ENCODE measurements around the gene CLCN7.

CLCN7 gene

GRCh38 chr16:1437606-1438005, 37.2 kb downstream of the CLCN7 start:
- H3K9me3 ChIP-seq (ENCODE audit: control insufficient read depth, low read length) = no peaks in the 10 kb centered on the region
- no peaks in the 10 kb centered on the region for H3K27me3 ChIP-seq (ENCODE audit: control insufficient read depth, insufficient read depth, low read length, poor library complexity, severe bottlenecking)
- no peak overlapping the region for H3K4me3 ChIP-seq (ENCODE audit: insufficient read depth, low read depth, low read length)
- 89 to 91% methylated on average over 22 of the region's 22 CpGs for whole genome bisulfite sequencing, 2 experiments
- H3K36me3 ChIP-seq (ENCODE audit: control insufficient read depth, insufficient read depth, low read length) = no peaks in the 10 kb centered on the region
- H3K27ac ChIP-seq (ENCODE audit: insufficient read depth, low read depth, low read length, poor library complexity, severe bottlenecking) = no peak overlapping the region
- H3K4me1 ChIP-seq (ENCODE audit: control insufficient read depth, insufficient read depth, low read length) = no peaks in the 10 kb centered on the region

GRCh38 chr16:1436731-1437355, 38.0 kb downstream of the CLCN7 start:
- H3K4me3 ChIP-seq (ENCODE audit: insufficient read depth, low read depth, low read length) = no peak overlapping the region
- no peaks in the 10 kb centered on the region for H3K36me3 ChIP-seq (ENCODE audit: control insufficient read depth, insufficient read depth, low read length)
- WGBS, 2 experiments = 90 to 91% methylated on average over 47 of the region's 47 CpGs
- no peaks in the 10 kb centered on the region for H3K9me3 ChIP-seq (ENCODE audit: control insufficient read depth, low read length)
- H3K4me1 ChIP-seq (ENCODE audit: control insufficient read depth, insufficient read depth, low read length) = no peaks in the 10 kb centered on the region
- H3K27ac ChIP-seq (ENCODE audit: insufficient read depth, low read depth, low read length, poor library complexity, severe bottlenecking) = no peak overlapping the region
- no peaks in the 10 kb centered on the region for H3K27me3 ChIP-seq (ENCODE audit: control insufficient read depth, insufficient read depth, low read length, poor library complexity, severe bottlenecking)

DNA sequence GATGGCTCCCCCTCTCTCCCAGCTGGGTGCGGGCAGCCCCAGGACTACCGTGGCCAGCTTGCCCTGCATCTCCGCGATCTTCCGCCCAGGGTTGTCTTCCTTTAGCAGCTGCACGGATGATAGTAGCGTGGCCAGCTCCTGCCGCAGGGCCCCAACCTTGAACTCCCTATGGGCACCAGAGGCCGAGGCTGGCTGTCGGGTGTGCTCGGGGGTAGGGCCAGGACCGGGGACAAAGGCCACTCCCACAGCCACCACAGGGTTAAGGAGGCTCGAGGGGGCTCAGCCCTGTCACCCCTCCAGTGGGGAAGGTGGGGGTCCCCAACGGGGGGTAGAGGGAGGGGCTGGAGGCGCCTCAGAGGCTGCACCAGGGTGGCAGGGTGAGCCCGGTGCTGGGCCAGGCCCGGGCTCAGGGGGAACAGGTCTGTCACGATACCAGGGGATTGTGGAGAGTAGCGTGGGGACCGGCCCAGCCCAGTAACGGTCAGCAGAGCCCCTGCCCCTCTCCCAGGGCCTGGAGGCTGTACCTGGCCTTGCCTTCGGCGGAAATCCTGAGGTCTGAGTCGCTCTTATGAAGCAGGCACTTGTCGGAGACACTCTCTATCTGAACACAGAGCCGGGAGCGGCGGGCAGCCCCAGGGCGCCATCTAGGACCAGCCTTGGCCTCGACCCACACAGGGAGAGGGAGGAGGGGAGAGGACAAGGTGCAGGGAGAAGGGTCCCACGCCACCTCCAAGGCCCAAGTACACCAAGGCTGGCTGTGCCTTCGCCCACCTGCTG, 38.7 kb downstream of the CLCN7 start:
- WGBS, 2 experiments = 83 to 86% methylated on average over 32 of the region's 32 CpGs
- Histone ChIP-seq H3K9me3 (ENCODE audit: control insufficient read depth, low read length) (no peaks in the 10 kb centered on the region), H3K36me3 (ENCODE audit: control insufficient read depth, insufficient read depth, low read length) (no peaks in the 10 kb centered on the region), H3K4me1 (ENCODE audit: control insufficient read depth, insufficient read depth, low read length) (peaks cover 1% of the 10 kb centered on the region), H3K27me3 (ENCODE audit: control insufficient read depth, insufficient read depth, low read length, poor library complexity, severe bottlenecking) (no peaks in the 10 kb centered on the region), H3K4me3 (ENCODE audit: insufficient read depth, low read depth, low read length) (no peak overlapping the region), H3K27ac (ENCODE audit: insufficient read depth, low read depth, low read length, poor library complexity, severe bottlenecking) (no peak overlapping the region)

DNA sequence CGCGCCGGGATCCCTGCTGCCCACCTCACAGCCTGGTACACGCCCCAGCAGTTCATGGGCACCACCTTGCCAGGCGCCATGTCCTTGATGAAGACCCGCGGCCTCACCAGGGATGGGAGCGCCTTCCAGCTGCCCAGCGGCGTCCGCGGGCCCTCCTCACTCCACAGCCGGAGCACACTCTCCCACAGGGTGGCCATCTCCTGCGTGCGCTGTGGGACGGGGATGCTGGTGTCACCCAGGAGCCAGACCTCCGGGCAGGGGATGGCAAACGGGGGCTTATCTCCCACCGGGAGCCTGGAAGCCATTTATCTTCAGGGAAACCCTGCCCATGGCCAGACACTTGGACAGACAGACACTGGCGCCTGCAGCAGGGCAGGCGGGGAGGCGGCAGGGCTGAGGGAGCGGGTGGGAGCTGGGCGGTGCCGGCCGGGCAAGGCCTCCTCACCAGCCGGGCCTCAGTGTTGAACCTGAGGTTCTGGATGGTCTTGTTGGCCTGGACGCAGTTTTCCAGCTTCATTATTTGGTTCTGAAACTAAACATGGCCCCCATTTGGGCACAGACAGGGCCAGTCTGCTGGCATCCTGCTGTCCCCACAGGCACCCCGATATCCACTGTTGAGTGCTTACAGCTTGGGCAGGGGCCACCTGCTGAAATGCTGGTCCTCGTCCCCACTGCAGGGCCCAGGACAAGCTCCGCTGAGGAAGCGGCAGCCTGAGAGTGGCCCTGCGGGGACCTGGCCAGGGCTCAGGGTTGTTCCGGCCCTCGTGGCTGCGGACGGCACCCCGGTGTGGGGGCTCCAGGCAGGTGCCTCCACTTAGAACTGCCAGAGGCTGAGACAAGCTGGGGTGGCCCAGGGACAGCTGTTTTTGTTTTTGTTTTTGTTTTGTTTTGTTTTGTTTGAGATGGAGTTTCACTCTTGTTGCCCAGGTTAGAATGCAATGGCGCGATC, 39.9 kb downstream of the CLCN7 start:
- Histone ChIP-seq H3K4me1 (ENCODE audit: control insufficient read depth, insufficient read depth, low read length) (peaks cover 13% of the 10 kb centered on the region), H3K4me3 (ENCODE audit: insufficient read depth, low read depth, low read length) (no peak overlapping the region), H3K27ac (ENCODE audit: insufficient read depth, low read depth, low read length, poor library complexity, severe bottlenecking) (no peak overlapping the region), H3K9me3 (ENCODE audit: control insufficient read depth, low read length) (no peaks in the 10 kb centered on the region), H3K27me3 (ENCODE audit: control insufficient read depth, insufficient read depth, low read length, poor library complexity, severe bottlenecking) (no peaks in the 10 kb centered on the region), H3K36me3 (ENCODE audit: control insufficient read depth, insufficient read depth, low read length) (no peaks in the 10 kb centered on the region)
- WGBS, 2 experiments = 94% methylated on average over 40 of the region's 40 CpGs

DNA sequence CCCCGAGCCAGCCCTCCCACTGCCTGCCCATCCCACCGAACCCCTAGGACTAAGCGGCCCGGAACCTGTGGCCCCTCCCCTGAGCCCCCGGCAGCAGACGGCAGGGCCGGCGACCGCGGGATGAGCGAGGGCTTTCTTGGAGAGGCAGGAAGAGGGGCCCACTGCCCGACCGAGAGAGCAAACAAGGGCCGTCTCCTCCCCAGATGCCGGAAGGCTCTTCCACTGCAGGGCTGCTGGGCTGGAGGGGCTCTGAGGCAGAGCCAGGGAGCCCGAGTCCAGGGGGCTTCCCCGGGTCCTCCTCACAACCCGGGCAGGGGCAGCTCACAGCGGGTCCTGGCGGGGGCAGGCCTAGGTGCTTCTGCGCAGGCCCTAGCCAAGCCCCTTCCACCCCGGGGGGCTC, 41.1 kb downstream of the CLCN7 start:
- Histone ChIP-seq H3K4me3 (ENCODE audit: insufficient read depth, low read depth, low read length) (no peak overlapping the region), H3K36me3 (ENCODE audit: control insufficient read depth, insufficient read depth, low read length) (no peaks in the 10 kb centered on the region), H3K9me3 (ENCODE audit: control insufficient read depth, low read length) (no peaks in the 10 kb centered on the region), H3K27me3 (ENCODE audit: control insufficient read depth, insufficient read depth, low read length, poor library complexity, severe bottlenecking) (no peaks in the 10 kb centered on the region), H3K27ac (ENCODE audit: insufficient read depth, low read depth, low read length, poor library complexity, severe bottlenecking) (no peak overlapping the region), H3K4me1 (ENCODE audit: control insufficient read depth, insufficient read depth, low read length) (peaks cover 16% of the 10 kb centered on the region)
- 86 to 89% methylated on average over 22 of the region's 22 CpGs for WGBS, 2 experiments

- Histone ChIP-seq H3K4me3 (ENCODE audit: insufficient read depth, low read depth, low read length) (no peak overlapping the region), H3K4me1 (ENCODE audit: control insufficient read depth, insufficient read depth, low read length) (peaks cover 16% of the 10 kb centered on the region), H3K9me3 (ENCODE audit: control insufficient read depth, low read length) (no peaks in the 10 kb centered on the region), H3K36me3 (ENCODE audit: control insufficient read depth, insufficient read depth, low read length) (no peaks in the 10 kb centered on the region), H3K27ac (ENCODE audit: insufficient read depth, low read depth, low read length, poor library complexity, severe bottlenecking) (no peak overlapping the region), H3K27me3 (ENCODE audit: control insufficient read depth, insufficient read depth, low read length, poor library complexity, severe bottlenecking) (no peaks in the 10 kb centered on the region)
- 92 to 94% methylated on average over 14 of the region's 14 CpGs for WGBS, 2 experiments
Measured at GRCh38 chr16:1433263-1433560, 41.6 kb downstream of the CLCN7 start.

DNA sequence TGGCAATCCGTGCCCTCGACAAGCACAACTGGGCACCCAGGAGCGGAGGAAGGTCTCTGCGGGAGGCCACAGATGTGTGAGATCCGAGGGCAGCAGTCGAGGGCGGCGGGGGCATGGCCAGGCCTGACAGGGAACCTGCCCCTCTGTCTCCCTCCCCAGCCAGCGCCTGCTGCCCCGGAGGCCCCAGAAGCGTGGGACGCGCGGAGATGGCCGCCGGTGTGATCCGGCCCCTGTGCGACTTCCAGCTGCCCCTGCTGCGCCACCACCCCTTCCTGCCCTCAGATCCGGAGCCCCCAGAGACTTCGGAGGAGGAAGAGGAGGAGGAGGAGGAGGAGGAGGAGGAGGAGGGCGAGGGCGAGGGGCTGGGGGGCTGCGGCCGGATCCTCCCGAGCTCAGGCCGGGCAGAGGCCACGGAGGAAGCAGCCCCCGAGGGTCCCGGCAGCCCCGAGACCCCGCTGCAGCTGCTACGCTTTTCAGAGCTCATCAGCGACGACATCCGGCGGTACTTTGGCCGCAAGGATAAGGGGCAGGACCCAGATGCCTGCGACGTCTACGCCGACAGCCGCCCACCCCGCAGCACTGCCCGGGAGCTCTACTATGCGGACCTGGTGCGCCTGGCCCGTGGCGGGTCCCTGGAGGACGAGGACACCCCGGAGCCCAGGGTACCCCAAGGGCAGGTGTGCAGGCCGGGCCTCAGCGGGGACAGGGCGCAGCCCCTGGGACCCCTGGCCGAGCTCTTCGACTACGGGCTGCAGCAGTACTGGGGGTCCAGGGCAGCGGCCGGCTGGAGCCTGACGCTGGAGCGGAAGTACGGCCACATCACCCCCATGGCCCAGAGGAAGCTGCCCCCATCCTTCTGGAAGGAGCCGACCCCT, 42.2 kb downstream of the CLCN7 start:
- H3K9me3 ChIP-seq (ENCODE audit: control insufficient read depth, low read length) = no peaks in the 10 kb centered on the region
- no peak overlapping the region for H3K27ac ChIP-seq (ENCODE audit: insufficient read depth, low read depth, low read length, poor library complexity, severe bottlenecking)
- H3K4me3 ChIP-seq (ENCODE audit: insufficient read depth, low read depth, low read length) = no peak overlapping the region
- 94 to 95% methylated on average over 63 of the region's 63 CpGs for WGBS, 2 experiments
- H3K4me1 ChIP-seq (ENCODE audit: control insufficient read depth, insufficient read depth, low read length) = peaks cover 16% of the 10 kb centered on the region
- no peaks in the 10 kb centered on the region for H3K27me3 ChIP-seq (ENCODE audit: control insufficient read depth, insufficient read depth, low read length, poor library complexity, severe bottlenecking)
- H3K36me3 ChIP-seq (ENCODE audit: control insufficient read depth, insufficient read depth, low read length) = no peaks in the 10 kb centered on the region

GRCh38 chr16:1431497-1432270, 43.1 kb downstream of the CLCN7 start:
- Histone ChIP-seq H3K9me3 (ENCODE audit: control insufficient read depth, low read length) (no peaks in the 10 kb centered on the region), H3K36me3 (ENCODE audit: control insufficient read depth, insufficient read depth, low read length) (no peaks in the 10 kb centered on the region), H3K27ac (ENCODE audit: insufficient read depth, low read depth, low read length, poor library complexity, severe bottlenecking) (no peak overlapping the region), H3K4me3 (ENCODE audit: insufficient read depth, low read depth, low read length) (no peak overlapping the region), H3K27me3 (ENCODE audit: control insufficient read depth, insufficient read depth, low read length, poor library complexity, severe bottlenecking) (no peaks in the 10 kb centered on the region), H3K4me1 (ENCODE audit: control insufficient read depth, insufficient read depth, low read length) (peaks cover 16% of the 10 kb centered on the region)
- 91% methylated on average over 20 of the region's 20 CpGs for WGBS, 2 experiments

DNA sequence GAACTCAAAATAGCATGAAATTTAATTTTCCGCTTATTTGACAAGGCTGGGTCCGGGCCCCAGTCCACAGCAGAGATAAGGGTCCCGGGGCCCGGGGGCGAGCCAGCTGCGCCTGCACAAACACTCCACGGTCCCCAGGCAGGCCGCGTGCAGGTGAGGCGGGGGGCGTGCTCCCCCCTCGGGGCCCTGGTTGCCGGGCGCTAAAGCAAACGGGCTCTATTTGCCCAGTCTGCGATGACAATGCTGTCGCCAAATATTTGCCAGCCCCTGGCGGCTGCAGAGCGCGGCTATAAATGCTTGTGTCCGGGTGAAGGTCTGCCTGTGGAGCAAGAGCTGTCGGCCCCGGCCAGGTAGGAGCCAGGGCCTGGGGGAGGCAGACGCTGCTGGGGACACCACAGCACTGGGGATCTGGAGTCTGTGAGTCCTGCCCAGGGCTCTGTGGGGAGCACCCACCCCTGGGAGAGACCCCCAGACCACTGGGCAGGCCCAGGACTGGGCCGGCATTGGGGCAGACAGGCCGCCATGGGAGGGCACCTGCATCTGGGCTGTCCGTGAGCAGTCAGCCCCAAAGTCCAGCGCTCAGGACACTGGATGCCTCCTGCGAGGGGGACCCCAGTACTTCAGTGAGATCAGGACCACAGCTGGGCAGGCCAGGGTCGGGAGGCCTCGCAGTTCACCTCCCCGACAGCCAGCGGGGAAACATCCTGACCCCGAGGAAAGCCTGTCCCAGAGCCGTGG, 43.9 kb downstream of the CLCN7 start, which contains the start of gene PERCC1:
Gene PERCC1, plus strand, starts transcription at position 320 of the 738 bp plus-strand sequence. CDS start 1,516 bp downstream, outside the sequence.
- Histone ChIP-seq H3K4me3 (ENCODE audit: insufficient read depth, low read depth, low read length) (no peak within 1 kb of the TSS), H3K27ac (ENCODE audit: insufficient read depth, low read depth, low read length, poor library complexity, severe bottlenecking) (peak within 1 kb of the TSS; percentile 44), H3K9me3 (ENCODE audit: control insufficient read depth, low read length) (no peaks in the 10 kb centered on the region), H3K4me1 (ENCODE audit: control insufficient read depth, insufficient read depth, low read length) (peaks cover 16% of the 10 kb centered on the region), H3K27me3 (ENCODE audit: control insufficient read depth, insufficient read depth, low read length, poor library complexity, severe bottlenecking) (no peaks in the 10 kb centered on the region), H3K36me3 (ENCODE audit: control insufficient read depth, insufficient read depth, low read length) (no peaks in the 10 kb centered on the region)
- 90 to 93% methylated on average over 35 of the region's 35 CpGs for WGBS, 2 experiments
